Astrocyte (in vitro differentiated cells and primary cell): ENCODE data around the gene GIGYF2.

ENCODE experiments used
- CTCF ChIP-seq: IDR thresholded peaks from 2 replicates; pipeline ENCODE4 v1.5.1; 2011; ENCODE audit warnings: low read depth, mild to moderate bottlenecking, inconsistent platforms, low read length, moderate library complexity; ENCODE audit not compliant: insufficient read depth
- EZH2 ChIP-seq: IDR thresholded peaks from 2 replicates; pipeline ENCODE4 v1.6.1; 2012; ENCODE audit warnings: mild to moderate bottlenecking, low read length, inconsistent platforms; ENCODE audit not compliant: insufficient read depth

GRCh38 chr2:232859385-232859916 lies 162.3 kb downstream of the GIGYF2 start:
- no peak for TF ChIP-seq CTCF
- no peak for TF ChIP-seq EZH2
